OCI-LY1 (cell line): ENCODE data around the gene TMEM240.
"Not testable (repeated sequence)": the region's sequence is repeated elsewhere in the genome, so short reads cannot be mapped to it uniquely, and the experiment has no call there.

Source experiments
- EZH2 ChIP-seq: fragments of 200-600 bp; sonication (generic), shearing (Covaris generic); IDR thresholded peaks from 2 replicates; pipeline ENCODE4 v1.8.0; 2017; ENCODE audit warnings: borderline replicate concordance, mixed run types, mild to moderate bottlenecking, antibody characterized with exemption, low read length, moderate library complexity, mixed read lengths
- TF ChIP-seq, protein P1 (sequence below): fragments of 200-600 bp; sonication (generic), shearing (Covaris generic); IDR thresholded peaks from 2 replicates; pipeline ENCODE4 v1.5.1; 2017; ENCODE audit warnings: mild to moderate bottlenecking, antibody characterized with exemption, low read length, moderate library complexity, mixed read lengths

DNA sequence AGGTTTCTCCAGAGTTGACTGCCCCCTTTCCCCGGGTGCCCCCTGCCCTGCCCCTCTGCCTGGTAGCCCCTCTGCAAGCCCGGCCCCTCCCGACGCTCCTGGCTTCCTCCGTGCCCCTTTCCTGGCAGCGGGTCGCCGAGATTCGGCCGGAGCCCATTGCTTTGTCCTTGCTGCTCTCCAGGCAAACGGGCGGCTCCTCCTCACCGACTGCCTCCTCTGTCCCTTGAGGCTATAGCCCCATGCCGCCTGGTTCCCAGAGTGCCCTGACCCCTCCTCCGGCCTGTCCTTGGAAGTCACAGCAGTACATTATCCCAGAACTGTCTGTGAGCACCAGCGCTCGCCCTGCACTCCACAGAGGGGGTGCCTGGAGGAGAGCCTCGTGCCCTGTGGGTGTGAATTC is 26.7 kb downstream of the TMEM240 start:
- TF ChIP-seq, protein P1, sequence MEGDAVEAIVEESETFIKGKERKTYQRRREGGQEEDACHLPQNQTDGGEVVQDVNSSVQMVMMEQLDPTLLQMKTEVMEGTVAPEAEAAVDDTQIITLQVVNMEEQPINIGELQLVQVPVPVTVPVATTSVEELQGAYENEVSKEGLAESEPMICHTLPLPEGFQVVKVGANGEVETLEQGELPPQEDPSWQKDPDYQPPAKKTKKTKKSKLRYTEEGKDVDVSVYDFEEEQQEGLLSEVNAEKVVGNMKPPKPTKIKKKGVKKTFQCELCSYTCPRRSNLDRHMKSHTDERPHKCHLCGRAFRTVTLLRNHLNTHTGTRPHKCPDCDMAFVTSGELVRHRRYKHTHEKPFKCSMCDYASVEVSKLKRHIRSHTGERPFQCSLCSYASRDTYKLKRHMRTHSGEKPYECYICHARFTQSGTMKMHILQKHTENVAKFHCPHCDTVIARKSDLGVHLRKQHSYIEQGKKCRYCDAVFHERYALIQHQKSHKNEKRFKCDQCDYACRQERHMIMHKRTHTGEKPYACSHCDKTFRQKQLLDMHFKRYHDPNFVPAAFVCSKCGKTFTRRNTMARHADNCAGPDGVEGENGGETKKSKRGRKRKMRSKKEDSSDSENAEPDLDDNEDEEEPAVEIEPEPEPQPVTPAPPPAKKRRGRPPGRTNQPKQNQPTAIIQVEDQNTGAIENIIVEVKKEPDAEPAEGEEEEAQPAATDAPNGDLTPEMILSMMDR: not testable (repeated sequence)
- not testable (repeated sequence) for TF ChIP-seq EZH2
